Uterus (tissue), 2 donors: ENCODE results near the gene SPRY2.

Source experiments
- CTCF ChIP-seq, 4 experiments: fragments of 200-600 bp in 2 of 4; fragments of 450-650 bp in 2 of 4; sonication (generic) in 2 of 4; IDR thresholded peaks; one replicate each; pipeline ENCODE4 v1.5.1; 2016 to 2019; ENCODE audit warnings: antibody characterized with exemption in 4 of 4, mild to moderate bottlenecking in 2 of 4, moderate library complexity in 1 of 4
- POLR2A ChIP-seq, 2 donors: fragments of 450-650 bp; IDR thresholded peaks; one replicate each; pipeline ENCODE4 v1.6.1; 2016; ENCODE audit warnings: antibody characterized with exemption in 2 of 2, mild to moderate bottlenecking in 1 of 2, moderate library complexity in 1 of 2

GRCh38 chr13:80359414-80359777, 18.5 kb upstream of the SPRY2 start:
- TF ChIP-seq POLR2A (IDR thresholded peaks at IDR 0.05) (no peak), CTCF (IDR thresholded peaks at IDR 0.05) (no peak)
